NT2/D1 (cell line): ENCODE data around the gene FXYD1.

ENCODE experiments used
- DNase-seq: peaks from one replicate; pipeline ENCODE4 v3.0.0-alpha.2; 2011; ENCODE audit warnings: low read depth, low spot score
- H3K27me3 ChIP-seq: 2 replicates; pipeline ENCODE4 v1.6.0; 2011; ENCODE audit warnings: mild to moderate bottlenecking; ENCODE audit not compliant: insufficient read length, insufficient read depth
- H3K36me3 ChIP-seq: 2 replicates; pipeline ENCODE4 v1.6.1; 2011; ENCODE audit warnings: mild to moderate bottlenecking, low read length, mixed read lengths; ENCODE audit not compliant: insufficient read depth, insufficient read length
- H3K4me1 ChIP-seq: 2 replicates; pipeline ENCODE4 v1.5.1; 2011; ENCODE audit not compliant: insufficient read depth, insufficient read length
- H3K4me3 ChIP-seq: 2 replicates; pipeline ENCODE4 v1.5.1; 2011; ENCODE audit warnings: low read depth; ENCODE audit not compliant: insufficient read length
- H3K9ac ChIP-seq: 2 replicates; pipeline ENCODE4 v1.6.0; 2011; ENCODE audit warnings: low read depth; ENCODE audit not compliant: insufficient read length
- H3K9me3 ChIP-seq: 2 replicates; pipeline ENCODE4 v1.5.1; 2011; ENCODE audit warnings: mild to moderate bottlenecking, low read length; ENCODE audit not compliant: insufficient read depth
- SUZ12 ChIP-seq: IDR thresholded peaks from 2 replicates; pipeline ENCODE4 v1.6.1; 2011; ENCODE audit not compliant: insufficient read length, insufficient read depth; ENCODE audit errors: extremely low read depth
- YY1 ChIP-seq: IDR thresholded peaks from 2 replicates; pipeline ENCODE4 v1.6.1; 2011; ENCODE audit not compliant: insufficient read length, insufficient read depth
- ZNF274 ChIP-seq: IDR thresholded peaks from 2 replicates; pipeline ENCODE4 v1.6.1; 2011; ENCODE audit warnings: mild to moderate bottlenecking, low read depth, low read length

Gene FXYD1

GRCh38 chr19:35117116-35117515, 21.5 kb upstream of the FXYD1 start:
- no peaks in the 10 kb centered on the region for H3K9me3 ChIP-seq
- no peaks in the 10 kb centered on the region for H3K27me3 ChIP-seq
- no peak for DNase-seq
- H3K36me3 ChIP-seq: no peaks in the 10 kb centered on the region
- no peak overlapping the region for H3K9ac ChIP-seq
- H3K4me1 ChIP-seq: peaks cover 5% of the 10 kb centered on the region
- TF ChIP-seq SUZ12 (no peak), ZNF274 (no peak), YY1 (no peak)
- H3K4me3 ChIP-seq: no peak overlapping the region

DNA sequence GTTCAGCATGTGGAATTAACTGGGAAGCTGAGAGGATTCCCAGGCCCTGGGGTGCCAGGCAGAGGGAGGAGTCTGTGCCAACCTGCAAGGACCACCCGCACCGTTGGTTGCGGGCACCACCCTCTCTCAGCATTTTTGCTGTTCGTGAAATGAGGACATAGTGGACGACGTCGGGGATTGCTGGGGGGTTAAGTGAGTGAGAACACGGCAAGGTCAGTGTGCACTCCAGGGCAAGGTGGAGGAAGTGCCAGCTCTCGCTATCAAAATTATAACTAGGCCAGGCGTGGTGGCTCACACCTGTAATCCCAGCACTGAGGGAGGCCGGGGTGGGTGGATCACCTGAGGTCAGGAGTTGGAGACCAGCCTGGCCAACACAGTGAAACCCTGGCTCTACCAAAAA, 20.8 kb upstream of the FXYD1 start:
- no peak overlapping the region for H3K9ac ChIP-seq
- peaks cover 7% of the 10 kb centered on the region for H3K4me1 ChIP-seq
- H3K27me3 ChIP-seq: no peaks in the 10 kb centered on the region
- H3K9me3 ChIP-seq: no peaks in the 10 kb centered on the region
- DNase-seq: no peak
- no peaks in the 10 kb centered on the region for H3K36me3 ChIP-seq
- H3K4me3 ChIP-seq: no peak overlapping the region
- TF ChIP-seq ZNF274: no peak
- no peak for TF ChIP-seq YY1
- no peak for TF ChIP-seq SUZ12

GRCh38 chr19:35118268-35119020, 20.2 kb upstream of the FXYD1 start:
- DNase-seq: no peak
- no peaks in the 10 kb centered on the region for H3K27me3 ChIP-seq
- TF ChIP-seq YY1 (no peak), SUZ12 (no peak), ZNF274 (no peak)
- H3K4me1 ChIP-seq: peaks cover 10% of the 10 kb centered on the region
- no peak overlapping the region for H3K4me3 ChIP-seq
- no peaks in the 10 kb centered on the region for H3K9me3 ChIP-seq
- H3K9ac ChIP-seq: no peak overlapping the region
- H3K36me3 ChIP-seq: no peaks in the 10 kb centered on the region

DNA sequence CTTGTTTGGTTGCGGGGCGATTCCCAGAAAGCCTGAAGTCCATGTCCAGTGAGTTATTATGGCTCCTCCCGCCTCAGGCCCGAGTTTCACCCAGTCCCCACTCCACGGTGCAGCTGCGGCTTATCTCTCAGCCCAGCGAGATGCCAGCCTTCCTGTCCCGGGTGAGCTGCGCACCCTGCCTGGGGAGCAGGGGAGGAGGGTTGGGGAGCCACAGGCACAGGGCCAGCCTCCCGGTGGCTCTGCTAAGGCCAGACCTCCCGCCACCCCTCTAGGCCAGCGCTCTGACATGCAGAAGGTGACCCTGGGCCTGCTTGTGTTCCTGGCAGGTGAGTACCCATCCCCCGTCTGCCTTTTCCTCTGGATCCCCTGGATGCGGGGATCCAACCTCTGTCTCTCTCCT, 19.5 kb upstream of the FXYD1 start:
- TF ChIP-seq SUZ12 (no peak), YY1 (no peak)
- Histone ChIP-seq H3K9ac (no peak overlapping the region), H3K36me3 (no peaks in the 10 kb centered on the region), H3K27me3 (no peaks in the 10 kb centered on the region), H3K4me3 (no peak overlapping the region), H3K4me1 (peaks cover 10% of the 10 kb centered on the region), H3K9me3 (no peaks in the 10 kb centered on the region)
- no peak for DNase-seq

GRCh38 chr19:35119578-35120155, 19.0 kb upstream of the FXYD1 start:
- no peaks in the 10 kb centered on the region for H3K9me3 ChIP-seq
- H3K36me3 ChIP-seq: no peaks in the 10 kb centered on the region
- H3K27me3 ChIP-seq: no peaks in the 10 kb centered on the region
- no peak overlapping the region for H3K9ac ChIP-seq
- H3K4me3 ChIP-seq: no peak overlapping the region
- no peak for DNase-seq
- peaks cover 10% of the 10 kb centered on the region for H3K4me1 ChIP-seq
- no peak for TF ChIP-seq ZNF274
- no peak for TF ChIP-seq YY1
- no peak for TF ChIP-seq SUZ12

DNA sequence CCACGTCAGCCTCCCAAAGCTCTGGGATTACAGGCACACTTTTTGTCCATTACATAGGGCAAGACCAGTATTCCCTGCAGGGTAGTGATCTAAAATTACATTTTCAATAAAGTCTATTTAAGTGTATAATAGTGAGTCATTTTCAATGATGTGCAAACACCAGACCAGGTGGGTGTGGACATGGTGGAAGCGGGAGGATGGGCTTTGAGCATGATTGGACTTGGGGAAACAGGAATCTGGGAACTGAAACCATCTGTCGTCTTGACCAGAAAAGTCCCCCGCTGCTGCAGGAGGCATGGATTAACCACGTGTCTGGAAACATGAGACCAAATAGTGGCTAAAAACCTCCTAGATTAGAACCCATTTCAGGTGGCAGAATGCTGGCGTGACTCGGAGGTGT, 18.1 kb upstream of the FXYD1 start:
- Histone ChIP-seq H3K4me1 (peaks cover 13% of the 10 kb centered on the region), H3K36me3 (no peaks in the 10 kb centered on the region), H3K9me3 (no peaks in the 10 kb centered on the region), H3K4me3 (no peak overlapping the region), H3K9ac (no peak overlapping the region), H3K27me3 (no peaks in the 10 kb centered on the region)
- no peak for DNase-seq
- TF ChIP-seq SUZ12 (no peak), YY1 (no peak), ZNF274 (no peak)

DNA sequence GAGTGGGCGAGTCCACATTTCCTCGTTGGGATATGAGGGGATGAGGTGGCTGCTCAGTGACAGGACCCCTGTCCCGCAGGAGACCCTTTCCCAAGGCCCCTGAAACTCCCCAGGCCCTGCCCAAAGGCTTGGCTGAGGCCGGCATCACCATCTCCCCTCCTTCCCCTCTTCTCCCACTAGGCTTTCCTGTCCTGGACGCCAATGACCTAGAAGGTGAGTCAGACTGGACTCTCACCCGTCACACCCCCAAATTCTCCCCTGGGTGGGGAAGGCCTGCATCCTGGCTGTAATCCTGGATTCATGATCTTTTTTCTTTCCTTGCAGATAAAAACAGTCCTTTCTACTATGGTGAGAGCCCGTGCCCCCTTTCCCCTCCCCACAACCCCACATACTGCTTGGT, 17.7 kb upstream of the FXYD1 start:
- Histone ChIP-seq H3K4me1 (peaks cover 13% of the 10 kb centered on the region), H3K9ac (no peak overlapping the region), H3K36me3 (no peaks in the 10 kb centered on the region), H3K27me3 (no peaks in the 10 kb centered on the region), H3K4me3 (no peak overlapping the region), H3K9me3 (no peaks in the 10 kb centered on the region)
- TF ChIP-seq ZNF274: no peak
- TF ChIP-seq SUZ12: no peak
- TF ChIP-seq YY1: no peak
- no peak for DNase-seq
